GM12874 (cell line): ENCODE measurements around the gene MSI2.
A peak's percentile ranks its signal among the peaks of the same experiment; 100 is the strongest.

Experiments used
- CTCF ChIP-seq: IDR thresholded peaks from 2 replicates; pipeline ENCODE4 v1.5.1; 2011; ENCODE audit warnings: low read depth, mild to moderate bottlenecking, control low read depth, low read length, moderate library complexity; ENCODE audit not compliant: insufficient read depth

Gene MSI2

GRCh38 chr17:57235124-57235523 lies 21.2 kb upstream of the MSI2 start:
- no peak for TF ChIP-seq CTCF

GRCh38 chr17:57236686-57237299 lies 19.5 kb upstream of the MSI2 start:
- no peak for TF ChIP-seq CTCF

DNA sequence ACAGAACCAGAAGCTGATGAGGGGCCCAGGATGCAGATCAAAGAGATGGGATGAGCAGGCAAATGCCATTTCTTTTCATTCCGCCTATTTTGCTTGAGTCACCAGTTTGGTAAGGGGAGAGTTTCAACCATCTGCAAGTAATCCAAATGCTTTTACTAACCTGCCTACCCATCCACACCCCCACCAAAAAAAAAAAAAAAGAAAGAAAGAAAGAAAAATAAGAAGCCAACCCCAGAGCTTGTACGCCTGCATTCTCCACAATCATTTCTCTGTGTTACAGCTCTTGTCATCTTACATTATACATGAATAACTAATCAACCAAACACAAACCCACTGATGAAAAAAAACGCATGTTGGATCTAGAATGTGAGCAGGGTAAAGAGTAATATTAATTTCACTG lies 15.7 kb upstream of the MSI2 start:
- TF ChIP-seq CTCF, result no peak

GRCh38 chr17:57242148-57242547 lies 14.2 kb upstream of the MSI2 start:
- no peak for TF ChIP-seq CTCF

DNA sequence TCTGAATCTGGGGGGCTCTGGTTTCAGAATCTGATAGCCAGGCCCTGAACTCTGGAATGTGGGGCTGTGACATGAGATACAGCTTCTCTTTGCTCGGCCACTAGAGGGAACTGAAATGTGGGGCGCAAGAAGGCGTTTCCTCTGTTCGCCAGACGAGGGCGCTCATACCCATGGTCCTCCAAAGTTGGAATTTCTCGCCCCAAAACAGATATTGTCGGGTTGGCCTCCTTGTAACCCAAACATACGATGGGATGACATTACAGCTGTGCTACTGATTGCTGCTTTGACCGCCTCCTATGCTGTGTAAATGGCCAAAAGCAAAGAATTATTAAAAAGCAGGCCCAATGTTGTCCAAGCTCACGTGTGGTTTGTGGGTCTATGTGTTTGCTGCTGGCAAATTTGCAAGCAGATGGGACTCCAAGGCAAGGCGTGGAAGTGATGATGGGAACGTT lies 13.1 kb upstream of the MSI2 start:
- TF ChIP-seq CTCF, result peak; percentile 100

DNA sequence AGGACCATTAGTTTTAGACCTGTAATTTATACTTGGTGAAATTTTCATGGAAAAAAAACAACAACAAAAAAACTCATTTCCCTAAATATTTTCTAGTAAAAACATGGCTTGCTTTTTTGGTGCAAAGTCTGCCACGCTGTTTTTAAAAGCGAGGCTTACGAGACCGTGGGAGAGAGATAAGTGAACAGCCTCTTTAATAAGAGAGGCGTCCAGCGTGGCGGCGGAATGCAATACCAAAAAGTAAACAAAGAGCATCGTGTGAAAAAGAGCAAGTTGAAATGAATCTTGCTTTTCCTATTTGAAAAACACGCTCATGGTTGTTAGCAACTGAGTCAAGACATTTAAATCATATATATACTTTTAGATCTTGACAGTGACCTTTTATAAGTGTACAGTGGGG lies 10.5 kb upstream of the MSI2 start:
- no peak for TF ChIP-seq CTCF

GRCh38 chr17:57246257-57246656 lies 10.1 kb upstream of the MSI2 start:
- TF ChIP-seq CTCF, result no peak

GRCh38 chr17:57247261-57247660 lies 9.1 kb upstream of the MSI2 start:
- no peak for TF ChIP-seq CTCF
